Hepatocyte (in vitro differentiated cells): Measurements from ENCODE around the gene HOXC6. TPM values are rescaled to one million over a fixed set of nuclear protein-coding genes. Genes with fewer than 3 reads are reported as not detected.
A peak's percentile ranks its signal among the peaks of the same experiment; 100 is the strongest.

Experiments
- DNase-seq: peaks from one replicate; pipeline ENCODE4 v3.0.0-alpha.2; 2016; ENCODE audit warnings: low spot score
- H2AFZ ChIP-seq: fragments of 200-600 bp; sonication (generic); 2 replicates; pipeline ENCODE4 v1.6.0; 2016; ENCODE audit warnings: antibody characterized with exemption, mild to moderate bottlenecking
- H3K27ac ChIP-seq: fragments of 200-600 bp; sonication (generic); 2 replicates; pipeline ENCODE4 v1.5.1; 2016; ENCODE audit warnings: mild to moderate bottlenecking
- H3K27me3 ChIP-seq: fragments of 200-600 bp; sonication (generic); 2 replicates; pipeline ENCODE4 v1.6.1; 2016
- H3K36me3 ChIP-seq: fragments of 200-600 bp; sonication (generic); replicated peaks from 2 replicates; pipeline ENCODE4 v1.5.1; 2016; ENCODE audit warnings: low read depth; ENCODE audit not compliant: insufficient read depth
- H3K4me1 ChIP-seq: fragments of 200-600 bp; sonication (generic); 2 replicates; pipeline ENCODE4 v1.5.1; 2016; ENCODE audit warnings: mild to moderate bottlenecking, moderate library complexity; ENCODE audit not compliant: insufficient read depth
- H3K4me2 ChIP-seq: fragments of 200-600 bp; sonication (generic); 2 replicates; pipeline ENCODE4 v1.6.0; 2016
- H3K4me3 ChIP-seq: fragments of 200-600 bp; sonication (generic); 2 replicates; pipeline ENCODE4 v1.5.1; 2016; ENCODE audit warnings: mild to moderate bottlenecking
- H3K79me2 ChIP-seq: fragments of 200-600 bp; sonication (generic); 2 replicates; pipeline ENCODE4 v1.6.0; 2017; ENCODE audit warnings: mild to moderate bottlenecking
- H3K9me2 ChIP-seq: fragments of 200-600 bp; sonication (generic); replicated peaks from 2 replicates; pipeline ENCODE4 v1.6.0; 2017; ENCODE audit warnings: mild to moderate bottlenecking; ENCODE audit not compliant: insufficient read depth
- H3K9me3 ChIP-seq: fragments of 200-600 bp; sonication (generic); 2 replicates; pipeline ENCODE4 v1.5.1; 2016; ENCODE audit warnings: low read depth, mild to moderate bottlenecking
- H4K20me1 ChIP-seq: fragments of 200-600 bp; sonication (generic); 2 replicates; pipeline ENCODE4 v1.6.0; 2016; ENCODE audit warnings: mild to moderate bottlenecking; ENCODE audit not compliant: insufficient read depth, poor library complexity, severe bottlenecking
- CTCF ChIP-seq: fragments of 200-600 bp; sonication (generic); IDR thresholded peaks from 2 replicates; pipeline ENCODE4 v1.5.1; 2016; ENCODE audit warnings: antibody characterized with exemption, mild to moderate bottlenecking; ENCODE audit not compliant: poor library complexity
- EZH2 ChIP-seq: fragments of 200-600 bp; sonication (generic); IDR thresholded peaks from 2 replicates; pipeline ENCODE4 v1.6.1; 2016; ENCODE audit warnings: antibody characterized with exemption, mild to moderate bottlenecking, borderline replicate concordance
- EZH2phosphoT487 ChIP-seq: fragments of 200-600 bp; sonication (generic); IDR thresholded peaks from one replicate; pipeline ENCODE4 v1.6.1; 2018; ENCODE audit warnings: antibody characterized with exemption, mild to moderate bottlenecking, low read depth, moderate library complexity; ENCODE audit not compliant: unreplicated experiment, severe bottlenecking
- WGBS: methylation state at CpG from one replicate; pipeline ENCODE4 v1.1.6; 2016; ENCODE audit warnings: low lambda C conversion rate; ENCODE audit errors: missing lambda C conversion rate; 5-methylcytosine and 5-hydroxymethylcytosine counted together
- polyA plus RNA-seq: library from polyadenylated mRNA; unstranded; fragments of >200 nt; fragmentation: Nextera tagmentation; extraction: Ambion mirVana; gene quantifications from 2 replicates; pipeline ENCODE4 v1.2.1, GENCODE V29; 2016
- total RNA-seq: library from RNA; depleted of rRNA; stranded (reverse); fragments of >200 nt; gene quantifications from 2 replicates; pipeline ENCODE4 v1.2.3, GENCODE V29; 2014

Gene HOXC6
- total and polyA plus RNA-seq, 2 experiments from 2014 or later: 4.5 to 11.1 TPM

- Histone ChIP-seq H3K4me1 (peaks cover 22% of the 10 kb centered on the region), H3K9me3 (no peaks in the 10 kb centered on the region), H3K9me2 (no peaks in the 10 kb centered on the region), H3K27me3 (peaks cover 91% of the 10 kb centered on the region), H3K27ac (no peak overlapping the region), H3K79me2 (no peaks in the 10 kb centered on the region), H3K4me2 (no peak overlapping the region), H3K36me3 (no peaks in the 10 kb centered on the region), H3K4me3 (no peak overlapping the region), H2AFZ (no peak overlapping the region), H4K20me1 (no peaks in the 10 kb centered on the region)
- 28% methylated on average over 17 of the region's 17 CpGs for WGBS
- DNase-seq: no peak
- TF ChIP-seq CTCF (no peak), EZH2 (peak; percentile 62), EZH2phosphoT487 (peak; percentile 62)
These were observed 44.7 kb upstream of the HOXC6 start for GRCh38 chr12:53983568-53983949.

- Histone ChIP-seq H3K36me3 (no peaks in the 10 kb centered on the region), H3K9me2 (no peaks in the 10 kb centered on the region), H3K27ac (no peak overlapping the region), H4K20me1 (no peaks in the 10 kb centered on the region), H3K79me2 (no peaks in the 10 kb centered on the region), H3K4me2 (peak overlapping the region; percentile 81), H3K27me3 (peaks cover 92% of the 10 kb centered on the region), H2AFZ (no peak overlapping the region), H3K4me1 (peaks cover 20% of the 10 kb centered on the region), H3K9me3 (no peaks in the 10 kb centered on the region), H3K4me3 (no peak overlapping the region)
- DNase-seq: no peak
- WGBS: 32% methylated on average over 26 of the region's 30 CpGs
- TF ChIP-seq EZH2phosphoT487: no peak
- TF ChIP-seq CTCF: no peak
- TF ChIP-seq EZH2: peak; percentile 93
These were observed 44.2 kb upstream of the HOXC6 start for GRCh38 chr12:53983950-53984572.

GRCh38 chr12:53984901-53985691 is 43.1 kb upstream of the HOXC6 start, which contains the start of gene HOXC10:
TSS of gene HOXC10 (plus strand) at chr12:53985146. CDS start at chr12:53985260, 114 bp downstream.
- no peaks in the 10 kb centered on the region for H3K9me3 ChIP-seq
- H3K79me2 ChIP-seq: no peaks in the 10 kb centered on the region
- no peak within 1 kb of the TSS for H3K4me3 ChIP-seq
- 14% methylated on average over 44 of the region's 55 CpGs for WGBS
- DNase-seq: peak; percentile 93
- no peaks in the 10 kb centered on the region for H3K36me3 ChIP-seq
- peaks cover 14% of the 10 kb centered on the region for H3K4me1 ChIP-seq
- peak within 1 kb of the TSS; percentile 81 for H3K4me2 ChIP-seq
- H3K27me3 ChIP-seq: peaks cover 95% of the 10 kb centered on the region
- TF ChIP-seq EZH2 (no peak), EZH2phosphoT487 (no peak), CTCF (peak; percentile 70)
- H3K9me2 ChIP-seq: no peaks in the 10 kb centered on the region
- H4K20me1 ChIP-seq: no peaks in the 10 kb centered on the region
- H3K27ac ChIP-seq: no peak within 1 kb of the TSS
- H2AFZ ChIP-seq: peak within 1 kb of the TSS; percentile 74
